Stimulated activated naive CD8-positive, alpha-beta T cell treated with anti-CD3 and anti-CD28 coated beads, Interleukin-15, Interleukin-2, amounts not matched to agents 100 ng/mL and 50 ng/mL, for 24 hours (primary cell): ENCODE results near the gene PIK3IP1.
A peak's percentile ranks its signal among the peaks of the same experiment; 100 is the strongest.

Source experiments
- H3K27ac Mint-ChIP-seq: one replicate; pipeline ENCODE4 v1.8.0; 2021; ENCODE audit warnings: mild to moderate bottlenecking, mixed read lengths
- H3K27me3 Mint-ChIP-seq: one replicate; pipeline ENCODE4 v1.8.0; 2021; ENCODE audit warnings: mixed read lengths
- H3K36me3 Mint-ChIP-seq: one replicate; pipeline ENCODE4 v1.8.0; 2021; ENCODE audit warnings: low read depth, mixed read lengths
- H3K4me1 Mint-ChIP-seq: one replicate; pipeline ENCODE4 v1.8.0; 2021; ENCODE audit warnings: low read depth, mixed read lengths
- H3K4me3 Mint-ChIP-seq: one replicate; pipeline ENCODE4 v1.8.0; 2021; ENCODE audit warnings: mild to moderate bottlenecking, mixed read lengths
- H3K9me3 Mint-ChIP-seq: one replicate; pipeline ENCODE4 v1.8.0; 2021; ENCODE audit warnings: mixed read lengths

PIK3IP1 gene

GRCh38 chr22:31292236-31292989 lies at the start of gene PIK3IP1:
PIK3IP1 (minus strand) TSS chr22:31292488; CDS start chr22:31292344, 144 bp downstream.
- Mint-ChIP-seq H3K27ac (peak within 1 kb of the TSS; percentile 96), H3K27me3 (no peaks in the 10 kb centered on the region), H3K4me1 (peaks cover 86% of the 10 kb centered on the region), H3K36me3 (no peaks in the 10 kb centered on the region), H3K4me3 (peak within 1 kb of the TSS; percentile 96), H3K9me3 (no peaks in the 10 kb centered on the region)

- Mint-ChIP-seq H3K4me3 (peak overlapping the region; percentile 91), H3K9me3 (no peaks in the 10 kb centered on the region), H3K27ac (peak overlapping the region; percentile 97), H3K4me1 (peaks cover 76% of the 10 kb centered on the region), H3K36me3 (peaks cover 64% of the 10 kb centered on the region), H3K27me3 (no peaks in the 10 kb centered on the region)
Observed at GRCh38 chr22:31341386-31342088, 49.2 kb upstream of the PIK3IP1 start.

- peaks cover 69% of the 10 kb centered on the region for H3K36me3 Mint-ChIP-seq
- no peaks in the 10 kb centered on the region for H3K27me3 Mint-ChIP-seq
- peak overlapping the region; percentile 51 for H3K4me3 Mint-ChIP-seq
- peaks cover 76% of the 10 kb centered on the region for H3K4me1 Mint-ChIP-seq
- H3K27ac Mint-ChIP-seq, result peak overlapping the region; percentile 70
- H3K9me3 Mint-ChIP-seq, result no peaks in the 10 kb centered on the region
Observed at GRCh38 chr22:31340765-31341247, 48.5 kb upstream of the PIK3IP1 start.

GRCh38 chr22:31340360-31340759 lies 48.1 kb upstream of the PIK3IP1 start:
- peak overlapping the region; percentile 70 for H3K27ac Mint-ChIP-seq
- no peaks in the 10 kb centered on the region for H3K27me3 Mint-ChIP-seq
- H3K4me1 Mint-ChIP-seq, result peaks cover 76% of the 10 kb centered on the region
- peaks cover 71% of the 10 kb centered on the region for H3K36me3 Mint-ChIP-seq
- peak overlapping the region; percentile 51 for H3K4me3 Mint-ChIP-seq
- no peaks in the 10 kb centered on the region for H3K9me3 Mint-ChIP-seq

DNA sequence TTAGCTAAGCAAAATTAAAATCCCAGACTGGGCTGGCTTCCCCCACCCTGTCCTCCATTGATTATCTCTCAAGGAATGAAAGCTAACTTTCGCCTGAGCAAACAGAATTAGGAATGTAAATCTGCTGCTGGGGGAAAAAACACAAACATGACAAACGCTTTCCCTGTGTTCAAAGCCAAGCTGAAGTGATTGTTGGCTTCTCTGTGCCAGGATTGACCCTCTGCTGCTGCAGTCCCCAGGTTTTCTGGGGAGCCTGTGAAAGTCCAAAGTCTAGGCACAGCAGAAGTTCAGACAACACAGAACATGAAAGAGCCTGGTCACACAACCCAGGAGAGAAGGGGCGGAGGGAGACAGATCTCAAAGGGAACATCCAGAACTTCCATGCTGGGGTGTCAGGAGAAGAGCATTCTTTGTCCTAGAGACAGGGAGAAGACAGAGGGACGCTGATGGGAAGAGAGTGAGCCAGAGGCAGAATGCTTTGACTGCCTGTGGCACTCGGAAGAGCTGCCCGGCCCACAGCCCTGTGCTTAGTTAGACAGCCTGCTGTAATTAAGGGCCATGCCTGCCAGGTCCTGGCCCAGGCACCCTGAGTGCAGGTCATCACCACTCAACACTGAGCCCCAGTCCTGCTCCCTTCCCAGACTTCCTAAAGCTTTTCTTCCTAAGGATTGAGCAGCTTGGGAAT lies 47.0 kb upstream of the PIK3IP1 start:
- Mint-ChIP-seq H3K4me3 (no peak overlapping the region), H3K27me3 (no peaks in the 10 kb centered on the region), H3K36me3 (peaks cover 74% of the 10 kb centered on the region), H3K4me1 (peaks cover 74% of the 10 kb centered on the region), H3K9me3 (no peaks in the 10 kb centered on the region), H3K27ac (peak overlapping the region; percentile 26)

DNA sequence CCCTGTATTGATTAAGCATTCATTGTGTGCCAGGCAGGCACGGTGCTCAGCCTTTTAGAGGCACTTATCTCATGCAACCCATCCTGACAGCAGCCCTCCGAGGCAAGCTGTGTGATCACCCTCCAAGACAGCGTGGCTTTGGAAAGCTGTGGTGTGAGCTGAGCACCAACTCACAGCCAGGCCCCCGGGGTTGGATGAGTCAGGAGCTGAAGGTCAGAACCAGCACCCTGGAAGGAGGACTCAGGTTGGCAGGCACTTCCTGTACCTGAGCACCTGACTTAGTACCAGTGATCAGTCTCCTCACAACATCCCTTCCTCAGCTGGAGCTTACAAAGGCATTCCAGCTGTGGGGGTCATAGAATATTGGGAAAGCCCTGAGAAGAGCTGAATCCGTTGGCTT lies 44.9 kb upstream of the PIK3IP1 start:
- Mint-ChIP-seq H3K9me3 (no peaks in the 10 kb centered on the region), H3K27ac (peak overlapping the region; percentile 42), H3K36me3 (peaks cover 73% of the 10 kb centered on the region), H3K4me1 (peaks cover 59% of the 10 kb centered on the region), H3K4me3 (no peak overlapping the region), H3K27me3 (no peaks in the 10 kb centered on the region)

- no peaks in the 10 kb centered on the region for H3K9me3 Mint-ChIP-seq
- H3K4me1 Mint-ChIP-seq, result peaks cover 51% of the 10 kb centered on the region
- H3K36me3 Mint-ChIP-seq, result peaks cover 83% of the 10 kb centered on the region
- peak overlapping the region; percentile 29 for H3K27ac Mint-ChIP-seq
- no peak overlapping the region for H3K4me3 Mint-ChIP-seq
- no peaks in the 10 kb centered on the region for H3K27me3 Mint-ChIP-seq
Observed at GRCh38 chr22:31334329-31334728, 42.0 kb upstream of the PIK3IP1 start.

DNA sequence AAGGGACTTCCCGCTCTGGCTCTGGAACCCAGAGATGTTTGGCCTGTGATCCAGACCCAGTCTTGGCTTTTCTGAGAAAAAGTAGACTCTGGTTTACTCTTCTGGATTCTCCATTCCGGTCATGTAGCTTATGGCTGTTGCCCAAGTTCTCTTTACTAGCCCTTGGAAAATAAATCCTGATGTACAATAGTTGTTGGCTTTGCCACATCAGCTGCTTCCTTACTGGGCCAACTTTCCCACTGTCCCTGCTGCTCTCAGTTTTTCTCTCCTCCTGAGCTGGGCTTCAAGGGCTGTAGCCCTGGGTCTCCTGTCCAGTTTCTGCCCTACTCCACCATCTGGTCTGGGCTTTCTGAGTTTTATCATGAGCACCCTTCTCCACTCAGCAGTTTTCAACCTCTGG lies 41.4 kb upstream of the PIK3IP1 start:
- Mint-ChIP-seq H3K27me3 (no peaks in the 10 kb centered on the region), H3K4me3 (no peak overlapping the region), H3K27ac (peak overlapping the region; percentile 29), H3K4me1 (peaks cover 47% of the 10 kb centered on the region), H3K36me3 (peaks cover 85% of the 10 kb centered on the region), H3K9me3 (no peaks in the 10 kb centered on the region)

DNA sequence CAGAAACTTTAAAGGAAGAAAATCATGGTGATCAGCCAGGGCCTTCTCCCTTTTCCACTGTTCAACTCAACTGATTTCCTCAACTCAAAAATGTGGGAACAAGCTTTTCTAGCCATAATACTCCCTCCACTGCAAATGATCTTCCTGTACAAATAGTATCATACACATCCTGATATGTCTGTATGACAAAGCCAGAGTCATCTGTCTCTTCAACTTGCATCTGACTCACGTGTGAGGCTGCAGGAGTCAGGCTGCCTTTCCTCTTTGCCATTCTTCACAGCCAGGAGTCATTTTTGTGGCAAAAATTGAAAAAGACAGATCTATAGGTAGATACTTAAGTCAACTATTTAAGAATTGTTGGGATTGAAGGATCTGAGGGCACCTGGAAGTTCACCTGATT lies 40.6 kb upstream of the PIK3IP1 start:
- Mint-ChIP-seq H3K36me3 (peaks cover 83% of the 10 kb centered on the region), H3K4me1 (peaks cover 41% of the 10 kb centered on the region), H3K9me3 (no peaks in the 10 kb centered on the region), H3K27ac (no peak overlapping the region), H3K4me3 (no peak overlapping the region), H3K27me3 (no peaks in the 10 kb centered on the region)

- Mint-ChIP-seq H3K27ac (no peak overlapping the region), H3K4me1 (peaks cover 32% of the 10 kb centered on the region), H3K27me3 (no peaks in the 10 kb centered on the region), H3K36me3 (peaks cover 80% of the 10 kb centered on the region), H3K4me3 (no peak overlapping the region), H3K9me3 (no peaks in the 10 kb centered on the region)
Observed at GRCh38 chr22:31332010-31332409, 39.7 kb upstream of the PIK3IP1 start.

- H3K27ac Mint-ChIP-seq, result peak overlapping the region; percentile 85
- H3K36me3 Mint-ChIP-seq, result peaks cover 88% of the 10 kb centered on the region
- no peaks in the 10 kb centered on the region for H3K27me3 Mint-ChIP-seq
- H3K9me3 Mint-ChIP-seq, result no peaks in the 10 kb centered on the region
- no peak overlapping the region for H3K4me3 Mint-ChIP-seq
- H3K4me1 Mint-ChIP-seq, result peaks cover 27% of the 10 kb centered on the region
Observed at GRCh38 chr22:31329453-31330215, 37.3 kb upstream of the PIK3IP1 start.

DNA sequence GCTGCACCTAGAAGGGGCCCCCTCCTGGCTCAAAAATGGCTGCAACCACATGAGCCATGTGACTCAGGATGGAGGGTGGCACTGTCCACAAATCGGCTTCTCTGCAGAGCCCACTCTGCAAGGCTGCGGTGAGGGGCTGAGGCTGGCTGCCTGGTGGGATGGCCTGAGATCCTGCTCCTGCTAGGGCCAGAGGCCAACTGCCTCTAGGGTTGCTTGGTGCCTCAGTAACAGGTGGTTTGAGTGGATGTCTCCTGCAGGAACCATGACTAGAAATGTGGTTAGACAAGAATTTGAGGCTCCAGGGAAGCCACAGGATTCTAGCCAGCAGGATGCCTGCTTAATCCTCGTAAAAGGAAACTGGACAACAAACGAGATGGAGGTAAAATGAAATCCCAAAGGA lies 36.7 kb upstream of the PIK3IP1 start:
- peaks cover 23% of the 10 kb centered on the region for H3K4me1 Mint-ChIP-seq
- H3K9me3 Mint-ChIP-seq, result no peaks in the 10 kb centered on the region
- H3K27me3 Mint-ChIP-seq, result no peaks in the 10 kb centered on the region
- peak overlapping the region; percentile 41 for H3K27ac Mint-ChIP-seq
- no peak overlapping the region for H3K4me3 Mint-ChIP-seq
- peaks cover 86% of the 10 kb centered on the region for H3K36me3 Mint-ChIP-seq

- Mint-ChIP-seq H3K4me1 (peaks cover 23% of the 10 kb centered on the region), H3K9me3 (no peaks in the 10 kb centered on the region), H3K4me3 (no peak overlapping the region), H3K27me3 (no peaks in the 10 kb centered on the region), H3K27ac (no peak overlapping the region), H3K36me3 (peaks cover 81% of the 10 kb centered on the region)
Observed at GRCh38 chr22:31328544-31328960, 36.3 kb upstream of the PIK3IP1 start.

DNA sequence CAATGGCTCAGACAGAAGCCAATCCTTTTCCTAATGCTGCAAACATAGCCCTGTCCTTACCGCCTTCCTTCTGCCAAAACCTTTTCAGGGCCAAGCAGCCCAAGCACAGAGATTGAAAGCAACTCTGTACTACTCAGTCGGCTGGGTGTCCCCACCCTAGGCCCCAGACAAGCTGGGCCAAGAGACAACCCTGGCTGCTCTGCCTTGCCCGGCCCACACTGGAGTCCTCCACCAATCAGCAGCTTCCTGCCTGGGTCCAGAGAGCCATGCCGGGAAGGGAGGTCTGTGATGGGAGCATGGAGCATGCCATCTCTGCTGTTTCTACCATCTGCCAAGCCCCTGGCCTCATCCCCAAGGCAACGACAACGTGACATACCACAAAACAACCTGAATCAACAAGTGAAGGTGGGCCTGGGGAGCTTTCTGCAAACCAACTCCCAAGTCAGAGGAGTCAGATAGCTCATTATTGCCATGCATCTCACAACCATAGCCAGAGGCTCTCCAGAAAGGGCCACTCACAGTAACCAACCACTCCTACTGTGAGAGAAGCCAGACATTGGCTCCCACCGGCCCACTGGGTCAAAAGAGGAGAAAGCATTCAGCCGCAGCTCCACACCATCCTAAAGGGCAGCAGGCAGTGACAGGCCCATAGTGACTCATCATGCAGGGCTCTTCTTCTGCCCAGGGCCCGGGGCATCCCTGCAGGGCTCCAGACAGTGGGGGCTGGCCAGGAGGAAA lies 35.7 kb upstream of the PIK3IP1 start:
- Mint-ChIP-seq H3K36me3 (peaks cover 77% of the 10 kb centered on the region), H3K4me3 (no peak overlapping the region), H3K4me1 (peaks cover 21% of the 10 kb centered on the region), H3K9me3 (no peaks in the 10 kb centered on the region), H3K27me3 (no peaks in the 10 kb centered on the region), H3K27ac (peak overlapping the region; percentile 64)
